Tibial nerve (tissue), 4 donors: Measurements from ENCODE around the gene CRYZL1. TPM values are rescaled to one million over a fixed set of nuclear protein-coding genes. Genes with fewer than 3 reads are reported as not detected.

ENCODE experiments used
- DNase-seq, 2 donors: peaks; one replicate each; pipeline ENCODE4 v3.0.0-alpha.2; 2019; ENCODE audit warnings: low spot score in 2 of 2
- H3K27ac ChIP-seq, 4 donors: fragments of 200-600 bp; sonication (generic) in 3 of 4; one replicate each; pipeline ENCODE4 v1.5.1; 2017 to 2019; ENCODE audit warnings: mild to moderate bottlenecking in 1 of 4
- H3K27me3 ChIP-seq, 2 donors: fragments of 200-600 bp; sonication (generic) in 1 of 2; one replicate each; pipeline versions ENCODE4 v1.5.1 to v1.6.0; 2017 to 2019
- H3K36me3 ChIP-seq, 3 donors: fragments of 200-600 bp; sonication (generic); one replicate each; pipeline ENCODE4 v1.5.1; 2018 to 2019
- H3K4me1 ChIP-seq, 4 donors: fragments of 200-600 bp; sonication (generic) in 3 of 4; one replicate each; pipeline ENCODE4 v1.5.1; 2017 to 2019
- H3K4me3 ChIP-seq, 4 donors: fragments of 200-600 bp; sonication (generic) in 3 of 4; one replicate each; pipeline ENCODE4 v1.5.1; 2017 to 2019; ENCODE audit warnings: mild to moderate bottlenecking in 1 of 4, moderate library complexity in 1 of 4
- H3K9me3 ChIP-seq, 4 donors: fragments of 200-600 bp; sonication (generic) in 3 of 4; one replicate each; pipeline ENCODE4 v1.5.1; 2017 to 2019
- CTCF ChIP-seq, 5 experiments: fragments of 200-600 bp in 3 of 5; fragments of 450-650 bp in 2 of 5; sonication (generic) in 3 of 5; IDR thresholded peaks; one replicate each; pipeline ENCODE4 v1.5.1; 2016 to 2019; ENCODE audit warnings: antibody characterized with exemption in 5 of 5, mild to moderate bottlenecking in 3 of 5, moderate library complexity in 2 of 5
- EP300 ChIP-seq, 2 donors: sonication (generic); formaldehyde crosslinking; IDR thresholded peaks; one replicate each; pipeline ENCODE4 v1.6.1; 2017; ENCODE audit warnings: antibody characterized with exemption in 2 of 2, mild to moderate bottlenecking in 1 of 2
- POLR2A ChIP-seq, 2 donors: fragments of 450-650 bp; IDR thresholded peaks; one replicate each; pipeline ENCODE4 v1.6.1; 2017; ENCODE audit warnings: antibody characterized with exemption in 2 of 2, mild to moderate bottlenecking in 2 of 2, moderate library complexity in 2 of 2
- WGBS, 2 donors: methylation state at CpG; one replicate each; pipeline ENCODE4 v1.1.5; 2018; 5-methylcytosine and 5-hydroxymethylcytosine counted together
- total RNA-seq, 4 donors: library from RNA; depleted of rRNA; stranded (reverse); fragments of >200 nt; gene quantifications; one replicate each; pipeline ENCODE4 v1.1.0, GENCODE V29; 2016

CRYZL1 gene
- total RNA-seq, 4 donors from 2014 or later = 48.8 to 94.4 (median 74.8) TPM

- Histone ChIP-seq H3K27me3 (no peaks in the 10 kb centered on the region), H3K4me3 (no peak overlapping the region), H3K4me1 (peaks cover 0 to 23% (median 6%) of the 10 kb centered on the region in 4 donors), H3K9me3 (no peaks in the 10 kb centered on the region), H3K36me3 (peaks cover 2 to 93% (median 40%) of the 10 kb centered on the region in 3 donors), H3K27ac (no peak overlapping the region)
- DNase-seq = no peak
- WGBS, 2 donors = 100% methylated on average over 2 of the region's 2 CpGs
- no peak for TF ChIP-seq EP300 (IDR thresholded peaks at IDR 0.05)
- TF ChIP-seq POLR2A (IDR thresholded peaks at IDR 0.05) = no peak
- TF ChIP-seq CTCF (IDR thresholded peaks at IDR 0.05) = no peak
Observed at GRCh38 chr21:33551664-33552063, 89.9 kb downstream of the CRYZL1 start.

- no peak for TF ChIP-seq CTCF (IDR thresholded peaks at IDR 0.05)
- TF ChIP-seq EP300 (IDR thresholded peaks at IDR 0.05) = no peak
- no peak for TF ChIP-seq POLR2A (IDR thresholded peaks at IDR 0.05)
- no peaks in the 10 kb centered on the region for H3K27me3 ChIP-seq
- no peaks in the 10 kb centered on the region for H3K9me3 ChIP-seq
- peaks cover 0 to 22% (median 7%) of the 10 kb centered on the region in 4 donors for H3K4me1 ChIP-seq
- DNase-seq = no peak
- 96 to 97% methylated on average over 15 to 22 of the region's 23 CpGs for WGBS, 2 donors
- H3K36me3 ChIP-seq = peaks cover 2 to 92% (median 40%) of the 10 kb centered on the region in 3 donors
- no peak overlapping the region for H3K27ac ChIP-seq
- H3K4me3 ChIP-seq = no peak overlapping the region
Observed at GRCh38 chr21:33550772-33551660, 90.5 kb downstream of the CRYZL1 start.

- no peaks in the 10 kb centered on the region for H3K27me3 ChIP-seq
- H3K4me3 ChIP-seq = no peak overlapping the region
- no peak for DNase-seq
- H3K9me3 ChIP-seq = no peaks in the 10 kb centered on the region
- no peak overlapping the region for H3K27ac ChIP-seq
- H3K4me1 ChIP-seq = peaks cover 0 to 24% (median 11%) of the 10 kb centered on the region in 4 donors
- TF ChIP-seq POLR2A (IDR thresholded peaks at IDR 0.05) (no peak), EP300 (IDR thresholded peaks at IDR 0.05) (no peak), CTCF (IDR thresholded peaks at IDR 0.05) (no peak)
- 97 to 98% methylated on average over 12 to 16 of the region's 19 CpGs for WGBS, 2 donors
- peaks cover 2 to 87% (median 40%) of the 10 kb centered on the region in 3 donors for H3K36me3 ChIP-seq
Observed at GRCh38 chr21:33549848-33550771, 91.4 kb downstream of the CRYZL1 start.

- Histone ChIP-seq H3K27ac (no peak overlapping the region), H3K4me3 (no peak overlapping the region), H3K36me3 (peaks cover 0 to 47% (median 16%) of the 10 kb centered on the region in 3 donors), H3K4me1 (peaks cover 0 to 41% (median 18%) of the 10 kb centered on the region in 4 donors), H3K27me3 (no peaks in the 10 kb centered on the region), H3K9me3 (no peaks in the 10 kb centered on the region)
- DNase-seq = no peak
- WGBS, 2 donors = 51 to 55% methylated on average over 3 of the region's 3 CpGs
- TF ChIP-seq CTCF (IDR thresholded peaks at IDR 0.05) (no peak), POLR2A (IDR thresholded peaks at IDR 0.05) (no peak), EP300 (IDR thresholded peaks at IDR 0.05) (no peak)
Observed at GRCh38 chr21:33546086-33546485, 95.5 kb downstream of the CRYZL1 start.
